Astrocyte (in vitro differentiated cells and primary cell): ENCODE data around the gene C2CD4B. TPM values are rescaled to one million over a fixed set of nuclear protein-coding genes. Genes with fewer than 3 reads are reported as not detected.

Experiments
- DNase-seq: peaks from one replicate; pipeline ENCODE4 v3.0.0-alpha.2; 2010; ENCODE audit warnings: low read depth
- FAIRE-seq: peaks from 2 replicates; lab custom pipeline; 2011; peaks lifted over from hg19 to GRCh38; lab: Jason Lieb, UNC
- H2AFZ ChIP-seq: 2 replicates; pipeline ENCODE4 v1.6.0; 2012; ENCODE audit warnings: low read depth, low read length, inconsistent platforms
- H3K27ac ChIP-seq: 2 replicates; pipeline ENCODE4 v1.5.1; 2011; ENCODE audit warnings: low read depth, low read length, inconsistent platforms
- H3K27me3 ChIP-seq: 2 replicates; pipeline ENCODE4 v1.6.0; 2011; ENCODE audit warnings: low read length, inconsistent platforms; ENCODE audit not compliant: insufficient read depth
- H3K36me3 ChIP-seq: 2 replicates; pipeline ENCODE4 v1.5.1; 2011; ENCODE audit warnings: low read length, inconsistent platforms; ENCODE audit not compliant: insufficient read depth
- H3K4me1 ChIP-seq: 2 replicates; pipeline ENCODE4 v1.5.1; 2011; ENCODE audit warnings: low read length, inconsistent platforms; ENCODE audit not compliant: insufficient read depth
- H3K4me2 ChIP-seq: 2 replicates; pipeline ENCODE4 v1.6.0; 2012; ENCODE audit warnings: low read length, inconsistent platforms
- H3K4me3 ChIP-seq: 2 replicates; pipeline ENCODE4 v1.5.1; 2011; ENCODE audit warnings: low read depth, mild to moderate bottlenecking, low read length, inconsistent platforms; ENCODE audit not compliant: insufficient read depth
- H3K79me2 ChIP-seq: 2 replicates; pipeline ENCODE4 v1.6.0; 2012; ENCODE audit warnings: mild to moderate bottlenecking, low read length, inconsistent platforms; ENCODE audit not compliant: insufficient read depth
- H3K9ac ChIP-seq: 2 replicates; pipeline ENCODE4 v1.6.0; 2012; ENCODE audit warnings: mild to moderate bottlenecking, low read length, inconsistent platforms
- H3K9me3 ChIP-seq: 2 replicates; pipeline ENCODE4 v1.5.1; 2012; ENCODE audit warnings: low read depth, mild to moderate bottlenecking, low read length, inconsistent platforms; ENCODE audit not compliant: insufficient read depth
- H4K20me1 ChIP-seq: 2 replicates; pipeline ENCODE4 v1.6.0; 2012; ENCODE audit warnings: low read length, inconsistent platforms; ENCODE audit not compliant: insufficient read depth
- H3K27ac Mint-ChIP-seq: one replicate; pipeline ENCODE4 v1.8.0; 2021; ENCODE audit warnings: mild to moderate bottlenecking, mixed read lengths; ENCODE audit not compliant: unreplicated experiment
- H3K27me3 Mint-ChIP-seq: one replicate; pipeline ENCODE4 v1.8.0; 2021; ENCODE audit warnings: low read depth, mixed read lengths; ENCODE audit not compliant: unreplicated experiment
- H3K36me3 Mint-ChIP-seq: one replicate; pipeline ENCODE4 v1.8.0; 2021; ENCODE audit warnings: low read depth, mixed read lengths; ENCODE audit not compliant: unreplicated experiment
- H3K4me1 Mint-ChIP-seq: one replicate; pipeline ENCODE4 v1.8.0; 2021; ENCODE audit warnings: low read depth, mixed read lengths; ENCODE audit not compliant: unreplicated experiment
- H3K4me3 Mint-ChIP-seq: one replicate; pipeline ENCODE4 v1.8.0; 2021; ENCODE audit warnings: mild to moderate bottlenecking, moderate library complexity, mixed read lengths; ENCODE audit not compliant: unreplicated experiment
- H3K9me3 Mint-ChIP-seq: one replicate; pipeline ENCODE4 v1.8.0; 2021; ENCODE audit warnings: mild to moderate bottlenecking, mixed read lengths; ENCODE audit not compliant: unreplicated experiment
- EZH2 ChIP-seq: IDR thresholded peaks from 2 replicates; pipeline ENCODE4 v1.6.1; 2012; ENCODE audit warnings: mild to moderate bottlenecking, low read length, inconsistent platforms; ENCODE audit not compliant: insufficient read depth
- total RNA-seq: library from RNA; stranded (reverse); gene quantifications from 2 replicates; pipeline ENCODE4 v1.2.1, GENCODE V29; 2021
- TF ChIP-seq, protein P1 (sequence below): IDR thresholded peaks from 2 replicates; pipeline ENCODE4 v1.5.1; 2011; ENCODE audit warnings: low read depth, mild to moderate bottlenecking, inconsistent platforms, low read length, moderate library complexity; ENCODE audit not compliant: insufficient read depth

The C2CD4B gene
- total RNA-seq, 1 donor from 2014 or later = not detected

DNA sequence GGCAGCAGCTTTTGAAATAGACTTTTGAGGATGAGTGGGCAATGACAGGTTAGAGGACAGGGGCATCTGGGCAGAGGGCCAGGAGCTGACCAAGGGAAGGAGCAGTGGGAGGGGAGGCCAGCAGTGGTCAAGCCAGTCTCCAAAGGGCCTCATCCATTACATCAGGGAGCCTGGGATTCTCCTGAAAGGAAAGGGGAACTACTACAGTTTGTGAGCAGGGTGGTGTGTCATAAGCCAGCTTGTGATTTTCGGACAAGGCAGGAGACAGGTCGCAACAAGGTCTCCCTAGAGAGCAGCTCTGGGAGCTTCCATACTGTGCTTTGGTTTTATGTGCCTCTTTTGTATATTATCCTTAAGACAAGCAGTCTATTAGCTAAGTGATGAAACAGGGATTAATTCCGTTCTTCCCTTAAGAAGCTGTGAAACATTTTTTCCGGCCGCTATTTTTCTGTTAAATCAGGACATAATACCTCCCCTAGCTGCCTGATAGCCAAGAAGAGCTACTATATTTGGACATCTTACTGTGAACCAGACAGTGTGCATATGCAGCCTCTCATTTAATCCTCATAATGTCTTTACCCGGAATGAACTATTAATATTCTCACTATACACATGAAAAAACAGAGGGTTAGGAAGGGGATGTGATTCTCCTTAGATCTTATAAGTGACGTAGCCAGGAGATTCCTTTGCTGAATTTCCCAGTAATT lies 46.4 kb downstream of the C2CD4B start:
- no peak overlapping the region for H3K4me3 Mint-ChIP-seq
- no peaks in the 10 kb centered on the region for H4K20me1 ChIP-seq
- H3K36me3 Mint-ChIP-seq = no peaks in the 10 kb centered on the region
- H2AFZ ChIP-seq = peak overlapping the region; percentile 77
- peak overlapping the region; percentile 14 for H3K4me3 ChIP-seq
- no peaks in the 10 kb centered on the region for H3K27me3 Mint-ChIP-seq
- DNase-seq = no peak
- no peak for FAIRE-seq
- peaks cover 11% of the 10 kb centered on the region for H3K4me1 ChIP-seq
- H3K9me3 ChIP-seq = no peaks in the 10 kb centered on the region
- TF ChIP-seq, protein P1, sequence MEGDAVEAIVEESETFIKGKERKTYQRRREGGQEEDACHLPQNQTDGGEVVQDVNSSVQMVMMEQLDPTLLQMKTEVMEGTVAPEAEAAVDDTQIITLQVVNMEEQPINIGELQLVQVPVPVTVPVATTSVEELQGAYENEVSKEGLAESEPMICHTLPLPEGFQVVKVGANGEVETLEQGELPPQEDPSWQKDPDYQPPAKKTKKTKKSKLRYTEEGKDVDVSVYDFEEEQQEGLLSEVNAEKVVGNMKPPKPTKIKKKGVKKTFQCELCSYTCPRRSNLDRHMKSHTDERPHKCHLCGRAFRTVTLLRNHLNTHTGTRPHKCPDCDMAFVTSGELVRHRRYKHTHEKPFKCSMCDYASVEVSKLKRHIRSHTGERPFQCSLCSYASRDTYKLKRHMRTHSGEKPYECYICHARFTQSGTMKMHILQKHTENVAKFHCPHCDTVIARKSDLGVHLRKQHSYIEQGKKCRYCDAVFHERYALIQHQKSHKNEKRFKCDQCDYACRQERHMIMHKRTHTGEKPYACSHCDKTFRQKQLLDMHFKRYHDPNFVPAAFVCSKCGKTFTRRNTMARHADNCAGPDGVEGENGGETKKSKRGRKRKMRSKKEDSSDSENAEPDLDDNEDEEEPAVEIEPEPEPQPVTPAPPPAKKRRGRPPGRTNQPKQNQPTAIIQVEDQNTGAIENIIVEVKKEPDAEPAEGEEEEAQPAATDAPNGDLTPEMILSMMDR = no peak
- no peak for TF ChIP-seq EZH2
- H3K9me3 Mint-ChIP-seq = peaks cover 1% of the 10 kb centered on the region
- H3K27ac ChIP-seq = peak overlapping the region; percentile 91
- no peaks in the 10 kb centered on the region for H3K36me3 ChIP-seq
- H3K27me3 ChIP-seq = no peaks in the 10 kb centered on the region
- no peaks in the 10 kb centered on the region for H3K79me2 ChIP-seq
- peak overlapping the region; percentile 79 for H3K4me2 ChIP-seq
- H3K27ac Mint-ChIP-seq = peak overlapping the region; percentile 98
- peaks cover 18% of the 10 kb centered on the region for H3K4me1 Mint-ChIP-seq
- peak overlapping the region; percentile 71 for H3K9ac ChIP-seq

DNA sequence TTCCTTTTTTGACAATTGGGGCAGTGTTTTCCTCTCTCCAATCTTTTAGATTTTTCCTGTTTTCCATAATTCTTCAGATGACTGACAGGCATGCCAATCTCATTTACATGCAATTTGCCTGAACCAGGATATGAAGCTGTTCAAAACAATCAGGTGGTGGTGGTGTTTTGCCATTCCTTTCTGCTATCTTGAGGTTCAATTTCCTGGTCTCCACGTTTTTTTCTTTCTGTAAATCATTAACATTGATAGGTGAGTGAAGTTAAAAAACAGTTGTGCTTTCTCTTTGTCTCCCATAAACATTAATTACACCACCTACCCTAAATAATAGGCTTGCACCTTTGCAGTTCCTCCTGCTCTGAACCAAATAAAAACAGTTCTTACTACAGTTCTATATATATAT lies 49.2 kb downstream of the C2CD4B start:
- Histone ChIP-seq H3K4me3 (no peak overlapping the region), H3K4me2 (no peak overlapping the region), H2AFZ (no peak overlapping the region), H3K27ac (no peak overlapping the region), H3K27me3 (no peaks in the 10 kb centered on the region), H3K79me2 (no peaks in the 10 kb centered on the region), H4K20me1 (no peaks in the 10 kb centered on the region), H3K4me1 (peaks cover 24% of the 10 kb centered on the region), H3K9me3 (no peaks in the 10 kb centered on the region), H3K36me3 (no peaks in the 10 kb centered on the region), H3K9ac (no peak overlapping the region)
- no peaks in the 10 kb centered on the region for H3K27me3 Mint-ChIP-seq
- FAIRE-seq (no peak), DNase-seq (no peak)
- H3K9me3 Mint-ChIP-seq = peaks cover 1% of the 10 kb centered on the region
- peaks cover 30% of the 10 kb centered on the region for H3K4me1 Mint-ChIP-seq
- H3K36me3 Mint-ChIP-seq = no peaks in the 10 kb centered on the region
- H3K4me3 Mint-ChIP-seq = no peak overlapping the region
- TF ChIP-seq EZH2 = no peak
- TF ChIP-seq, protein P1 = no peak
- H3K27ac Mint-ChIP-seq = no peak overlapping the region

Other genes with a start within 250 kb of the C2CD4B start
- gene VPS13C, start 104.8 kb downstream of the C2CD4B start, total RNA-seq = 33.6 and 35.4 TPM in 2 replicates
- gene C2CD4A, start 98.3 kb downstream of the C2CD4B start, total RNA-seq = not detected in 2 replicates
- gene TLN2, start 225.3 kb upstream of the C2CD4B start, total RNA-seq = 31.4 and 32.1 TPM in 2 replicates